ENCODE data around the gene CEBPG. TPM values are rescaled to one million over a fixed set of nuclear protein-coding genes. Genes with fewer than 3 reads are reported as not detected.

Gene CEBPG
- total and polyA plus RNA-seq, 2 donors (not counting 1 experiment from before 2014, with no cell fraction given) = 12.5 to 24.2 TPM

DNA sequence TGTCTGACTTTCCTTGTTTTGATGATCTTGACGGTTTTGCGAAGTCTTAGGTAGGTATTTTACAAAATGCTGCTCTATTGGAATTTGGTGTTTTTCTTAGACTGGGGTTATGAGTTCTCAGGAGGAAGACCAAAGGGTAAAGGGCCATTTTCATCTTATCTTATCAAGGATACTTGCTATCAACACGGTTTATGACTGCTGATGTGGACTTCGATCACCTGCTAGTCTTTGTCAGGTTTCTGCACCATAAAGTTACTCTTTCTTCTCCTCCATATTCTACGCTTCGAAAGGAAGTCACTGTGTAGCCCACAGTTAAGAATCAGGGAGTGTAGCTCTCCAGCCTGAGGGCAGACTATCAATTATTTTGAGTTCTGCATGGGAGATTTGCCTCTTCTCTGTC lies 7.4 kb upstream of the CEBPG start:
- Histone ChIP-seq H3K27ac (ENCODE audit: low read length in 2 of 2) (no peak overlapping the region), H3K9ac (ENCODE audit: low read length) (no peak overlapping the region), H2AFZ (ENCODE audit: insufficient read depth, low read depth, low read length, poor library complexity, severe bottlenecking) (no peak overlapping the region), H4K20me1 (ENCODE audit: control insufficient read depth, insufficient read depth, low read length, poor library complexity, severe bottlenecking) (no peaks in the 10 kb centered on the region), H3K4me1 (ENCODE audit: control insufficient read depth in 2 of 2, insufficient read depth in 2 of 2, low read length in 2 of 2) (no peaks in the 10 kb centered on the region), H3K4me2 (replicated peaks; ENCODE audit: low read depth, low read length, poor library complexity, severe bottlenecking) (no peak overlapping the region), H3K36me3 (replicated peaks in 1 of 2; ENCODE audit: control extremely low read depth in 1 of 2, control insufficient read depth in 1 of 2, extremely low read depth in 1 of 2, insufficient read depth in 2 of 2, low read length in 1 of 2) (no peaks in the 10 kb centered on the region), H3K27me3 (replicated peaks in 1 of 4; ENCODE audit: control extremely low read depth in 1 of 4, control insufficient read depth in 3 of 4, insufficient read depth in 4 of 4, low read length in 3 of 4) (peaks cover 0 to 12% (median 4%) of the 10 kb centered on the region in 4 experiments), H3K79me2 (ENCODE audit: control insufficient read depth, insufficient read depth, low read length) (no peaks in the 10 kb centered on the region), H3K9me3 (ENCODE audit: control extremely low read depth in 1 of 3, control insufficient read depth in 2 of 3, insufficient read depth in 1 of 3, low read length in 2 of 3) (no peaks in the 10 kb centered on the region), H3K4me3 (ENCODE audit: control extremely low read depth in 1 of 5, extremely low read depth in 1 of 5, insufficient read depth in 1 of 5, low read depth in 2 of 5, low read length in 4 of 5) (no peak overlapping the region)
- POLR2A ChIA-PET = no interaction called here
- CTCF ChIA-PET = no interaction called here
- no peak overlapping the region for H3K27ac Mint-ChIP-seq
- H3K27me3 Mint-ChIP-seq = peaks cover 23% of the 10 kb centered on the region
- no peak overlapping the region for H3K4me3 Mint-ChIP-seq
- no peaks in the 10 kb centered on the region for H3K9me3 Mint-ChIP-seq (ENCODE audit: insufficient read depth)
- 93% methylated on average over 2 of the region's 6 CpGs for WGBS (ENCODE audit: insufficient coverage)
- TF ChIP-seq, protein P1, sequence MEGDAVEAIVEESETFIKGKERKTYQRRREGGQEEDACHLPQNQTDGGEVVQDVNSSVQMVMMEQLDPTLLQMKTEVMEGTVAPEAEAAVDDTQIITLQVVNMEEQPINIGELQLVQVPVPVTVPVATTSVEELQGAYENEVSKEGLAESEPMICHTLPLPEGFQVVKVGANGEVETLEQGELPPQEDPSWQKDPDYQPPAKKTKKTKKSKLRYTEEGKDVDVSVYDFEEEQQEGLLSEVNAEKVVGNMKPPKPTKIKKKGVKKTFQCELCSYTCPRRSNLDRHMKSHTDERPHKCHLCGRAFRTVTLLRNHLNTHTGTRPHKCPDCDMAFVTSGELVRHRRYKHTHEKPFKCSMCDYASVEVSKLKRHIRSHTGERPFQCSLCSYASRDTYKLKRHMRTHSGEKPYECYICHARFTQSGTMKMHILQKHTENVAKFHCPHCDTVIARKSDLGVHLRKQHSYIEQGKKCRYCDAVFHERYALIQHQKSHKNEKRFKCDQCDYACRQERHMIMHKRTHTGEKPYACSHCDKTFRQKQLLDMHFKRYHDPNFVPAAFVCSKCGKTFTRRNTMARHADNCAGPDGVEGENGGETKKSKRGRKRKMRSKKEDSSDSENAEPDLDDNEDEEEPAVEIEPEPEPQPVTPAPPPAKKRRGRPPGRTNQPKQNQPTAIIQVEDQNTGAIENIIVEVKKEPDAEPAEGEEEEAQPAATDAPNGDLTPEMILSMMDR (IDR thresholded peaks at IDR 0.05) = no peak
- TF ChIP-seq EZH2 (IDR thresholded peaks at IDR 0.05; ENCODE audit: borderline replicate concordance, insufficient read depth, low read depth, low read length, poor library complexity, severe bottlenecking) = no peak
- intact Hi-C loops (cut with micrococcal nuclease) = no loop called here
- DNase-seq = no peak
- no peak for ATAC-seq (ENCODE audit: low read depth)
- no peaks in the 10 kb centered on the region for H3K4me1 Mint-ChIP-seq

DNA sequence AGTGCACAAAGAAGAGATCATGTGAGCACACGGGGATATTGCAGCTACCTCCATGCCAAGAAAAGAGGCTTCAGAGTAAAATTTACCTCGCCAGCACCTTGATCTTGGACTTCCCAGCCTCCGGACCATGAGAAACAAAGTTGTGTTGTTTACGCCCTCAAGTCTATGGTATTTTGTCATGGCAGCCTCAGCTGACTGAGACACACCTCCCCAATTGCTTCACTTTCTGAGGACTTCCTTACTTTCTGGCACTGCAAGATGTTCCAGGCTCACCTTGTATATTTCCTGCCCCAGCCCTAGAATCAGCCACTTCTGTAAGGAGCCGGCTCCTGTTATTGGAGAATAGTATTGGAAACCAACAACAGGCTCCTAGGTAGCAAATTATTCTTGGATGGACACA lies 6.6 kb upstream of the CEBPG start:
- no peak overlapping the region for H3K9ac ChIP-seq (ENCODE audit: low read length)
- peaks cover under 1 to 3% of the 10 kb centered on the region in 2 donors for H3K4me1 ChIP-seq (ENCODE audit: control insufficient read depth in 2 of 2, insufficient read depth in 2 of 2, low read length in 2 of 2)
- ChIA-PET POLR2A (no interaction called here), CTCF (no interaction called here)
- H3K9me3 ChIP-seq (ENCODE audit: control extremely low read depth in 1 of 3, control insufficient read depth in 2 of 3, insufficient read depth in 1 of 3, low read length in 2 of 3) = no peaks in the 10 kb centered on the region
- no peaks in the 10 kb centered on the region for H3K79me2 ChIP-seq (ENCODE audit: control insufficient read depth, insufficient read depth, low read length)
- no peak overlapping the region for H3K27ac Mint-ChIP-seq
- H3K36me3 ChIP-seq (replicated peaks in 1 of 2; ENCODE audit: control extremely low read depth in 1 of 2, control insufficient read depth in 1 of 2, extremely low read depth in 1 of 2, insufficient read depth in 2 of 2, low read length in 1 of 2) = no peaks in the 10 kb centered on the region
- peaks cover 0 to 9% (median 4%) of the 10 kb centered on the region in 4 experiments for H3K27me3 ChIP-seq (replicated peaks in 1 of 4; ENCODE audit: control extremely low read depth in 1 of 4, control insufficient read depth in 3 of 4, insufficient read depth in 4 of 4, low read length in 3 of 4)
- intact Hi-C loops (cut with micrococcal nuclease) = no loop called here
- no peak overlapping the region for H3K4me3 Mint-ChIP-seq
- peaks cover 22% of the 10 kb centered on the region for H3K27me3 Mint-ChIP-seq
- H2AFZ ChIP-seq (ENCODE audit: insufficient read depth, low read depth, low read length, poor library complexity, severe bottlenecking) = no peak overlapping the region
- ATAC-seq (ENCODE audit: low read depth) = no peak
- no peak for DNase-seq
- H3K4me2 ChIP-seq (replicated peaks; ENCODE audit: low read depth, low read length, poor library complexity, severe bottlenecking) = no peak overlapping the region
- no peaks in the 10 kb centered on the region for H3K9me3 Mint-ChIP-seq (ENCODE audit: insufficient read depth)
- no peaks in the 10 kb centered on the region for H3K4me1 Mint-ChIP-seq
- no peak overlapping the region for H3K27ac ChIP-seq (ENCODE audit: low read length in 2 of 2)
- 93% methylated on average over 3 of the region's 5 CpGs for WGBS (ENCODE audit: insufficient coverage)
- H4K20me1 ChIP-seq (ENCODE audit: control insufficient read depth, insufficient read depth, low read length, poor library complexity, severe bottlenecking) = no peaks in the 10 kb centered on the region
- H3K4me3 ChIP-seq (ENCODE audit: control extremely low read depth in 1 of 5, extremely low read depth in 1 of 5, insufficient read depth in 1 of 5, low read depth in 2 of 5, low read length in 4 of 5) = no peak overlapping the region
- TF ChIP-seq EZH2 (IDR thresholded peaks at IDR 0.05; ENCODE audit: borderline replicate concordance, insufficient read depth, low read depth, low read length, poor library complexity, severe bottlenecking) = no peak
- TF ChIP-seq, protein P1 (IDR thresholded peaks at IDR 0.05) = no peak

All from B cell (primary cell).